ENCODE data around the gene OSGIN1. TPM values are rescaled to one million over a fixed set of nuclear protein-coding genes. Genes with fewer than 3 reads are reported as not detected.
A peak's percentile ranks its signal among the peaks of the same experiment; 100 is the strongest.

Gene OSGIN1
- total RNA-seq, 2 donors from 2014 or later = 9.4 to 11.9 TPM

- Histone ChIP-seq H3K27me3 (no peaks in the 10 kb centered on the region), H3K4me3 (no peak overlapping the region), H3K36me3 (no peaks in the 10 kb centered on the region), H3K4me1 (peaks cover 10% of the 10 kb centered on the region), H3K9me3 (no peaks in the 10 kb centered on the region), H3K27ac (no peak overlapping the region), H3K9ac (ENCODE audit: low read depth in 2 of 2, low read length in 2 of 2) (no peak overlapping the region)
- intact Hi-C loops (cut with DNase I) = no loop called here
- no peak for TF ChIP-seq CTCF (IDR thresholded peaks at IDR 0.05)
- DNase-seq = no peak
These were observed 1.5 kb upstream of the OSGIN1 start for GRCh38 chr16:83951544-83951943.

- no peak for TF ChIP-seq CTCF (IDR thresholded peaks at IDR 0.05)
- Histone ChIP-seq H3K27me3 (no peaks in the 10 kb centered on the region), H3K27ac (no peak overlapping the region), H3K36me3 (no peaks in the 10 kb centered on the region), H3K9me3 (no peaks in the 10 kb centered on the region), H3K4me3 (peak overlapping the region; percentile 62), H3K4me1 (peaks cover 10% of the 10 kb centered on the region), H3K9ac (ENCODE audit: low read depth in 2 of 2, low read length in 2 of 2) (peak overlapping the region; percentile 31 to 95)
- intact Hi-C loops (cut with DNase I) = no loop called here
- DNase-seq = no peak
These were observed 477 bp upstream of the OSGIN1 start for GRCh38 chr16:83952587-83952939.

- Histone ChIP-seq H3K27me3 (no peaks in the 10 kb centered on the region), H3K4me1 (peaks cover 10% of the 10 kb centered on the region), H3K4me3 (peak overlapping the region; percentile 62), H3K9ac (ENCODE audit: low read depth in 2 of 2, low read length in 2 of 2) (peak overlapping the region; percentile 94 to 95), H3K9me3 (no peaks in the 10 kb centered on the region), H3K27ac (peak overlapping the region; percentile 95), H3K36me3 (no peaks in the 10 kb centered on the region)
- DNase-seq = peak; percentile 50
- intact Hi-C loops (cut with DNase I) = no loop called here
- TF ChIP-seq CTCF (IDR thresholded peaks at IDR 0.05) = peak; percentile 39
These were observed 946 bp downstream of the OSGIN1 start for GRCh38 chr16:83953796-83954576.

- TF ChIP-seq CTCF (IDR thresholded peaks at IDR 0.05) = no peak
- intact Hi-C loops (cut with DNase I) = no loop called here
- H3K36me3 ChIP-seq = no peaks in the 10 kb centered on the region
- H3K27ac ChIP-seq = peak overlapping the region; percentile 95
- peak overlapping the region; percentile 38 to 51 for H3K9ac ChIP-seq (ENCODE audit: low read depth in 2 of 2, low read length in 2 of 2)
- peaks cover 10% of the 10 kb centered on the region for H3K4me1 ChIP-seq
- peak; percentile 71 for DNase-seq
- no peaks in the 10 kb centered on the region for H3K9me3 ChIP-seq
- no peaks in the 10 kb centered on the region for H3K27me3 ChIP-seq
- peak overlapping the region; percentile 62 for H3K4me3 ChIP-seq
These were observed 1.6 kb downstream of the OSGIN1 start for GRCh38 chr16:83954577-83955016.

GRCh38 chr16:83955218-83956130 is 2.4 kb downstream of the OSGIN1 start:
- no peak overlapping the region for H3K27ac ChIP-seq

More at GRCh38 chr16:83955218-83956130, 2.4 kb downstream of the OSGIN1 start:
- Histone ChIP-seq H3K9me3 (no peaks in the 10 kb centered on the region), H3K36me3 (no peaks in the 10 kb centered on the region), H3K9ac (ENCODE audit: low read depth in 2 of 2, low read length in 2 of 2) (no peak overlapping the region), H3K4me1 (peaks cover 10% of the 10 kb centered on the region), H3K4me3 (no peak overlapping the region), H3K27me3 (no peaks in the 10 kb centered on the region)
- DNase-seq = no peak
- no peak for TF ChIP-seq CTCF (IDR thresholded peaks at IDR 0.05)
- intact Hi-C loops (cut with DNase I) = no loop called here

Data from colonic mucosa (tissue), 4 donors.